Measurements from ENCODE around the gene PLP2.
"Not testable (repeated sequence)": the region's sequence is repeated elsewhere in the genome, so short reads cannot be mapped to it uniquely, and the experiment has no call there.

PLP2 gene

GRCh38 chrX:49163555-49164419 is 7.9 kb upstream of the PLP2 start:
- peak; percentile 74 for DNase-seq (ENCODE audit: low read depth)

- DNase-seq (ENCODE audit: low read depth) = no peak
Measured at GRCh38 chrX:49164589-49165360, 6.9 kb upstream of the PLP2 start.

- DNase-seq (ENCODE audit: low read depth) = peak; percentile 55
Measured at GRCh38 chrX:49165901-49166881, 5.5 kb upstream of the PLP2 start.

GRCh38 chrX:49166914-49167739 is 4.6 kb upstream of the PLP2 start:
- DNase-seq (ENCODE audit: low read depth) = peak; percentile 58

- DNase-seq (ENCODE audit: low read depth) = no peak
Measured at GRCh38 chrX:49167740-49168108, 4.0 kb upstream of the PLP2 start.

GRCh38 chrX:49172280-49172780 is 632 bp downstream of the PLP2 start:
- peak; percentile 50 for DNase-seq (ENCODE audit: low read depth)

- not testable (repeated sequence) for DNase-seq (ENCODE audit: low read depth)
Measured at GRCh38 chrX:49173544-49173943, 1.8 kb downstream of the PLP2 start.

GRCh38 chrX:49174723-49175122 is 3.0 kb downstream of the PLP2 start:
- no peak for DNase-seq (ENCODE audit: low read depth)

GRCh38 chrX:49175435-49176274 is 4.0 kb downstream of the PLP2 start:
- no peak for DNase-seq (ENCODE audit: low read depth)

GRCh38 chrX:49176421-49177326 is 5.0 kb downstream of the PLP2 start:
- DNase-seq (ENCODE audit: low read depth) = no peak

- DNase-seq (ENCODE audit: low read depth) = no peak
Measured at GRCh38 chrX:49177338-49177833, 5.7 kb downstream of the PLP2 start.

GRCh38 chrX:49177873-49178480 is 6.3 kb downstream of the PLP2 start:
- DNase-seq (ENCODE audit: low read depth) = no peak

GRCh38 chrX:49178537-49178936 is 6.8 kb downstream of the PLP2 start:
- DNase-seq (ENCODE audit: low read depth) = no peak

GRCh38 chrX:49179358-49179757 is 7.7 kb downstream of the PLP2 start:
- DNase-seq (ENCODE audit: low read depth) = no peak

- no peak for DNase-seq (ENCODE audit: low read depth)
Measured at GRCh38 chrX:49183701-49184281, 12.1 kb downstream of the PLP2 start.

- DNase-seq (ENCODE audit: low read depth) = no peak
Measured at GRCh38 chrX:49184294-49185281, 12.9 kb downstream of the PLP2 start.

Measured in activated T-helper 1 cell treated with Interleukin-2 at 50 U/mL for 16 hours (primary cell).